Measurements from ENCODE around the gene YY1.
"Not testable (repeated sequence)": the region's sequence is repeated elsewhere in the genome, so short reads cannot be mapped to it uniquely, and the experiment has no call there.

YY1 gene

DNA sequence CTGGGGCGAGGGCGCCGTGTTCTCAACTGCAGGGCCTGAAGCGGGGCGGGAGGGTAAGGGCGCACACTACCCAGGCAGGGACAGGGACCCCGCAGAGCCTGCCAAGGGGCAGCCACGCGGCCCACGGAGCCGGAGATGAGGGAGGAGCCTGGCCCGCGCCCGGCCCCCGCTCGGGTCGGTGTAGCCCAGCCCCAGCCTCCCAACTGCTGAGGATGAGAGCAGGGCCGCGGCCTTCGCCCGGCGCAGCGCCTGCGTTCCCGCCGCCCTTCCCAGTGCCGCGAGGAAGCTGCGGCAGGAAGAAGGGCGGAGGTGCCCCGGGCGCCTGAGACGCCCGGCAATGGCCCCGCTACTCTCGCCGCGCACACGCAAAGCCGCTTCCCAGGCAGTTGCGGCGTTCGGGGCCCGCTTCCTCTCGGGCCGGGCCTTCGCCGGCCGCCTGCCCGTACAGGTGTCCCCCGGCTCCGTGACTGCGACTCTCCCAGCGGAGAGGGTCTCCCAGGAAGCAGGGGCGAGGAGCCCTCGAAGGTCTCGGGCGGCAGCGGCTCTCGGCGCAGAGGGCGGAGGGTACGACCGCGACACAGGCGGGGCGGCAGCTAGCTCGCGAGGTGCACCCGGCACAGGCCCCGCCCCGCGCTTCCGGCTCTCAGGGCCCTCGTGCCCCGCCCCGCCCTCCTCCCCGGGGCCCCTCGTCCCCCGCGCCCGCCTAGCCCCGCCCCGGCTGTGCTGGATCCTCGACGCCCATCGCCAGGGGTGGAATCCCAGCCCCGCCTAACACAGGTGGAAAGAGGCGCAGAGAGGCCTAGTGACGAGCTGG lies 24.8 kb upstream of the YY1 start:
- DNase-seq (ENCODE audit: low read depth): peak; percentile 93

DNA sequence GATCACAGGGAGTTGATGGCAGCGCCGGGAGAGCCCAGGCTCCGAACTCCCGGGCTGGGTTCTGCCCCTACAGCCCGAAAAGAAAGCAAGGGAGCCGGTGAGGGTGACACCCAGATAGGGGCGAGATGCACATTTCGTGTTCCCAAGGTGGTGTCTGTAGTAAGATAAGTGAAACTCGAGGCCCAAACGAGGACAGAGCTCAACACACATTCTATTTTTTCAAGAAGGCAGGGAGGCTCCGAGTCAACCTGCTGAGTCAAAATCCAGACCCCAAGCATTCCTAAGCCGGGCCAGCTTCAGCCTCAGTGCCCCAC lies 24.2 kb upstream of the YY1 start:
- no peak for DNase-seq (ENCODE audit: low read depth)

DNA sequence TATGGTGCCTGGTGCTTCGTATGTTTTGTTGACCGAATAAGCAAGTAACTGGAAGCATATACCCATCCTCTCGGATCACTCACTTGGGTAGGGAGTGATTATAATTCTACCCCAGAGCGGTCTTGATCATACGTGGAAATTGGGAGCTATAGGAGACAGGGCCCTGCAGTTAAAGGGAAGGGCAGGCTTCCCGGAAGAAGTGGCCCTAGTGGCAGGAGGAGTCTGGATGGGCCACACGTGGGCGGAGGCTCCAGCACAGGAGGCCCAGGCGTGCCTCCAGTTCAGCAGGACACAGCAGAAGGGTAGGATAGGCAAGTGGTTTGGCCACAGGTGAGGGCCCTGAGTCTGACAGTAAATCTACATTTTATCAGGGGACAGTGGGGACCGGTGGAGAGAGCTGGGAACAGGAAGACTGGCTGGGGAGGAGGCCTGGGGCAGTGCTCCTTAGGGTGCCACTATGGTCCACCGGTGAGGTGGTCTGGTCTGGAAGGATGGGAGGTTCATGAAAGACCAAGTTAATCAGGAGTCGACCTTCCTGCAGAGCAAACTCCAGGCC lies 23.5 kb upstream of the YY1 start:
- no peak for DNase-seq (ENCODE audit: low read depth)

DNA sequence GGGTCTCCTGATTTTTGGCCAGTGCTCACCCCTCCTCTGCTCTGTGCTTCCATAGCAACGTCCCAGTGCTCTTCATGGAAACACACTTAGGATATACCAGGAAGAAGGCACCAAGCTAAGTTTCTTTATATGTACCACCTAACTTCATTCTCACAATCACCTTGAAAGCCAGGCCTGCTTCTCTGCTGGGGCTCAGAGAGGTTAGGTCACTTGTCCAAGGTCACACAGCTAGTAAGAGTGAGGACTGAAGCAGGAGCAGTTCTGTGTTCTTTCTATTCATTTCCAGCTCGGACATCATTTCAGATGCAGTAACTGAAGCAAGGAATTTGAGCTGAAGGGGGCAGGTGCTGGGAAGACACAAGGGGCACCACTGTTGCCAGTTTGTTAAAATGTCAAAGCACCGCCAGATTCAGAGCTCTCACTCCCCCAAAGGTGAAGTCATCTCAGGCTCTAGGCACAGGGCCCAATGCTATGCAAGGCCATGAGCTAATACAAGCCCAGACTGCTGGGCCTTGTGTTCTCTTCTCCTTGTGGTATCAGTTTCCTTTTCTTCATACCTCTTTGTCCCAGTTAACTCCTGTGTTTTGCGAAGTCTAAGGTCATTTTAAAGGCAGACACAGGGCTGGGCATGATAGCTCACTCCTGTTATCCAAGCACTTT lies 19.7 kb upstream of the YY1 start:
- DNase-seq (ENCODE audit: low read depth): no peak

DNA sequence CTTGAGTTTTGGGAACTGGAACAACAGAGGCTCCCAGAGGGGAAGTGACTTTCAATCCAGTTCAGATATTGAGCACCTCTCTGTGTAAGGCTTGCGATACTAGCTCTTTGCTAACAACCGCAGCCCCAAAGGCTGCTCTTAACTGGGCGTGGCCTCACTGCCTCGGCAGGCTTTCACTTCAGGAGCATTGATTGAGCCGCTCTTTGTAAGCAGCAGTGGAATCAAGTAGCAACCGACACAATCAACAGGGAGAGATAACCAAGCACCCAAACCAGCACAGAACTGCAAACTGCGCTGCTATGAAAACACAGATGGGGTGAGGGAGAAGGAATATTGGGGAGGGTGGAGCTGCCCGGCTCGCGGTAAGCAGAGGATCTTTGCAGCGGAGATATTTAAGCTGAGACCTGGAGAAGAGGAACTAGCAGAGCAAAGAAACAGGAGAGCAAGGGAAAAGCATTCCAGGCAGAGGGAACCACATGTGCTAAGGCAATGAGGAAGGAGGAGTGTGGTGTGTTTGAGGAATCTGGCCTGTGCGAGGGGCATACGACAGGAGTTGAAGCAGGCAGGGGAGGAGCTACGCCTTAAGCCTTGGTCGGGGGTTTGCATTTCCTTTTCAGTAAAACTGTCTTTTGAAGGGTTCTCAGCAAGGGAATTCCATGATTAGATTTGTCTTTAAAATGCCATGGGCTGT lies 17.3 kb upstream of the YY1 start:
- peak; percentile 49 for DNase-seq (ENCODE audit: low read depth)

DNA sequence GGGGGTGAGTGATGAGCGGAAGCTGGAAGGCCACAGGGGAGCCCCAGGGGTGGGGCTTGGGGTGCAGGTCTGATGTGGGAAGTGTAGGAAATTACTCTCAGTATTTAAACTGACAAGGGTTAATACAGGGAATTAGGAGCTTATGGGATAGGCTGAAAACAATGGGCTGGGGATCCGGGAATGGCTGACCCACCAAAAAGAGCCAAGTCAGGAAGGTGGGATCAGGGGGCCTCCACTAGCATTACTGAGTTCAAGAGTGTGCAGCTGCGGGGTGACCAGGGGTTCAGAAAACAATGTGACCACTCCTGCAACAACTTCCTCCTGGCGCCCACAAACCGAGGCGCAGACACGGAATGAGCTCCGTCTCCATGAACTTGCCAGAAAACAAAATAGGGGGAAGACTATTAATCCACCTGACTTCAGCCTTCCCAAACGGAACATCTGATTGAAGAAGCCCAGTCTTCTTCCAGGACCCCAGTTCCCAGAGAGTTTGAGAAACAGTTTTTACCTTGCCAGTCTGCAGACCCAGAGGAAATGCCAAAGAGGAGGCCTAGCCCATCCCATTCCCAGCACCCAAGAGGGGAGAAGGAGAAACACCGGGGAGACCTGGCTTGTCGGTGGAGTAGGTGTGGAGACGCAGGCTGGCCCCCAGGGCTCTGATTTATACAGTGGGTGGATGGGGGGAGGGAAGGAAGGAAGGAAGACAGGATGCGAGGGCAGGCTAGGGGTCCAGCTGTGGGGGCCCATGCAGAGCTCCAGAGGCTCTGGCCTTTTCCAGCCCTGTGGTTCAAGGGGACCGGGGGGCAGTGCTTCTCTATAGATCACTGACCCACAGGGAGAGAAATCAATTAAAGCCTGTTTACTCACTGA lies 16.5 kb upstream of the YY1 start:
- no peak for DNase-seq (ENCODE audit: low read depth)

DNA sequence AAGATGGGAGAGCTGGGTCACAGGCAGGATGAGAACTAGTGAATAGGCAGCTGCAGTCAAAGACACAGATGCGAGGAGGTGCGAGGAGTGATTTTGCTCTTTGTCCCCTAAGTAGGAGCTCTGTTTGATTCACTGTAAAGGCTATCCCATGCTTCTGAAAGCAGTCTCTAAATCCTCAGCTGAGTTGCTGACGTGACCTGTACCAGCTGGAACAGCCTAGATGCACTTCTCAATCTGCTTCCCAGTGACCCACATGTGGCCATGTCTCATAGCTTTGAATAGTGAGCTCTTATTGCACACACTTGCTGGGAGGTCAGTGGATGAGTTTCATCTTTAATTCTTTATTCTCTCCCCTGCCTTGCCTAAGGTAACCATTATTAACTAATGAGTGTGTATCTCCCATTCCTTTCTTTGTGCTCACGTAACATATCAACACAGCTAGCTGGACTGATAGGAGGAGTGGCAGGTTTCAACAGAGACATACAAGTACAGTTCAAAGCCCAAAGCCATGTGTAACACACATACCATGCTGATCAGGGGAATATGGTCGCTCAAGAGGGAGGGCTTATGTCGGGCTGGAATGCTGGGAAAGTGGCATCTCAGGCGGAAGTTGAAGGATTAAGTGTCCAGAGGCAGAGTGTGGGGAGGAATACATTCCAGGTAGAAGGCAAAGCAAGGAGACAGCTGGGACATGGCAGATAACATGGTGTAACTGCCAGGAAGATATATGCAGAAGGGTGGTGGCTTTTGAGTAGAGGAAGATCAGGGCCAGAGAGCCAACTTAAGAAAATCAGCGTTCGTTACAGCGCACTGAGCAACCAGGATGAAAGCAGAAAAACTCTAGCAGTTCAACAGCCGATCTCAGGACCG lies 15.4 kb upstream of the YY1 start:
- DNase-seq (ENCODE audit: low read depth): no peak

DNA sequence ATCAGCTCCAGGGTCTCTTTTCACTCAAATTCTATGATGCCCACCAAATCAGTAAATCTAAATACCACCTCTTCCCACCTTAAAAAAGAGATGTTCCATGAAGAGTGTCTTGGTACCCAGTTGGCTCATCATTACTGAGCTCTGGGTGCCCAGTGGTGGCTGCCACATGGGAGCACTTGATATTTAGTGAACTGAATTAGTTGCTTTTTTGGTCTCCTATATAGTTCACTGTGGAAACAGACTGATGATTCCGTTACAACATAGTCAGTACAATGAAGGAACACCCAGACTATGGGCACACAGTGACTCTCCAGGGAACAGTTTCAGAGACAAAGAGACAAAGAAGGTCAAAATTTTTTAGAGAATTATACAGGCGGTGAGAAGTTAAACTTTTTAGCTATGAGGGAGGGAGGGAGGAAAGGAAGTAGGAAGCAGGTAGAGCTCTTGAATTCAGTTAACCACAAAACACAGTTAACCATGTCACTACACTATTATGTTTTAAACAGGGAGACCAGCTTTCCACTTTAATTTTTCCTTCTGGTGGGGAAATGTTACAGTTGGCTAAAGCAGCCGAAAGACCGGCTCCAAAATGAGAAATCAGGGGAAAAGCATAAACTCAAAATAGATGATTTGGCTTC lies 14.6 kb upstream of the YY1 start:
- DNase-seq (ENCODE audit: low read depth): no peak

DNA sequence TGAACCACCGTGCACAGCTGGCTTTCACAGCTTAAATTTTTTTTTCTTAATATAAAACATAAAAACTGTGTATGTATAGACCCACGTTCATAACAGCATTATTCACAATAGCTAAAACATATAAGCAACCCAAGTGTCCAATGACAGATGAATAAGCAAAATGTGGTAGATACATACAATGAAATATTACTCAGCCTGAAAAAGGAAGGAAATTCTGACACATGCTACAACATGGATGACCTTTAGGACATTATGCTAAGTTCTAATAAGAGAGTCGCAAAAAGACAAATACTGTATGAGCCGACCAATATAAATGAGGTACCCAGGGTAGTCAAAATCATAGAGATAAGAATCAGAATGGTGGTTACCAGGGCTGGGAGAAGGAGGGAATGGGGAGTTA lies 13.8 kb upstream of the YY1 start:
- DNase-seq (ENCODE audit: low read depth): no peak

DNA sequence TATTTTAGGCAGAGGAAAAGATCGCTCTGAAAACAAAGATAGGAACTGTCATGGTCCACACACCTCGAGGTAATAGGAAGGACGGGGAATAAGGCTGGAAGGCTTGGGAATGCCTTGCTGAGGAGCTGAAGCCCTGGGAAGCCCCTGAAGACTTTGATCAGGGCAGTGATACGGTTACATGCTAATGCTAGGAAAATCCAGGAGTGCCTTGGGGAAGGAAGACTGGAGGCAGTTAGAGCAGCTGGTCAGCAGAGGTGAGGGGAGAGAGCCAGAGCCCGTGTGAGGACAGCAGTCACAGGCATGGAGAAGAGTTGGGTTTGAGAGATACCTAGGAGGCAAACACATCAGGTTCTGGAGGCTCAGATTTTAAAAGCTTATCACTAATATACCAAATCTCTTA lies 8.6 kb upstream of the YY1 start:
- DNase-seq (ENCODE audit: low read depth): no peak

DNA sequence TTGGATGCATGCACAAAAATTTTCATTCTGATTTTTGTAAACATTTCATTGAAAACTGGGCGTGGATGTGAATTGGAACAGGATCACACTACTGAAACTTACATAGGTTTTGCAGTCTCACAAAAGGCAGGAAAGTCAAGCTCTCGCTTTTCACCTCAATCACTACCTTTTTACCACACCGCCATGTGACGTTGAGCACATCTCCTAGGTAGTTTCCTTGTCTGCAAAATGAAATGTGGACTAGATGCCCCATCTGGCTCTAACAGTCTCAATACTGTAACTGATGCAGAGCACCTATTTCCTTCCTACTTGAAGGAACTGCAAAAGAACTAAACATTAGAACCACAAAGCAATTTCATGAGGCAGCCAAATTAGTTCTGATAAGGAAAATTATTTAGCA lies 4.4 kb upstream of the YY1 start:
- no peak for DNase-seq (ENCODE audit: low read depth)

DNA sequence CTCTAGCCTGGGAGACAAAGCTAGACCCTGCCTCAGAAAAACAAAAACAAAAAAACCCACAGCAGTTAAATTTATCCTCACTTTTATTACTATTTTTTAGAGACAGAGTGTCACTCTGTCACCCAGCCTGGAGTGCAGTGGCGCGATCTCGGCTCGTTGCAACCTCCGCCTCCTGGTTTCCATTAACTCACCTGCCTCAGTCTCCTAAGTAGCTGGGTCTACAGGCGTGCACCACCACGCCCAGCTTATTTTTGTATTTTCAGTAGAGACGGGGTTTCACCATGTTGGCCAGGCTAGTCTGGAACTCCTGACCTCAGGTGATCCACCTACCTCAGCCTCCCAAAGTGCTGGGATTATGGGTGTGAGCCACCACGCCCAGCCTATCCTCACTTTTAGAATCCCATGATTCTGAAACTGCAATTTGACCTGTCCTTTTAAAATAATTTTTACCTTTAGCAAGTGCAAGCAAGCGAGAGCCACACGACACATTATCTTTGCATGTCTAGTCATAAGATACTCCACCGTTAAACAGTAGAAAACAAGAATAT lies 2.6 kb upstream of the YY1 start:
- not testable (repeated sequence) for DNase-seq (ENCODE audit: low read depth)

DNA sequence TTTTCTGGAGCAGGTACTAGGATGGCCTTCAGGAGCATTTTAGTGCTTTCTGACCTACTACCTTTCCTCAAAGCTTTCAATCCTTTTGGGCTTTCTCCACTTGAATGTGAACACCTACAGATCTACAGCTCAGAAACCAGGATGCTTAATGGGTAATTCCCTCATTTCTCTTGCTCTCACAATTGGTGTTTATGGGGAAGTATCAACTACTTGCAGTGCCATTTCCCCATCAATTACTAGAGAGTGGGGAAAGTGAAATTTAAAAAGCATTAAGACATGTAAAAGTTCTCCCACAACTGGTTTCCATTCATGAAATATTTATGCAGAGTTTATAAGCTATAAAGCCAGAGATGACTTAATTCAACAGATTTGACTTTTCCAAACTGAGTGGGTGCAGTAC lies 2.1 kb upstream of the YY1 start:
- DNase-seq (ENCODE audit: low read depth): no peak

DNA sequence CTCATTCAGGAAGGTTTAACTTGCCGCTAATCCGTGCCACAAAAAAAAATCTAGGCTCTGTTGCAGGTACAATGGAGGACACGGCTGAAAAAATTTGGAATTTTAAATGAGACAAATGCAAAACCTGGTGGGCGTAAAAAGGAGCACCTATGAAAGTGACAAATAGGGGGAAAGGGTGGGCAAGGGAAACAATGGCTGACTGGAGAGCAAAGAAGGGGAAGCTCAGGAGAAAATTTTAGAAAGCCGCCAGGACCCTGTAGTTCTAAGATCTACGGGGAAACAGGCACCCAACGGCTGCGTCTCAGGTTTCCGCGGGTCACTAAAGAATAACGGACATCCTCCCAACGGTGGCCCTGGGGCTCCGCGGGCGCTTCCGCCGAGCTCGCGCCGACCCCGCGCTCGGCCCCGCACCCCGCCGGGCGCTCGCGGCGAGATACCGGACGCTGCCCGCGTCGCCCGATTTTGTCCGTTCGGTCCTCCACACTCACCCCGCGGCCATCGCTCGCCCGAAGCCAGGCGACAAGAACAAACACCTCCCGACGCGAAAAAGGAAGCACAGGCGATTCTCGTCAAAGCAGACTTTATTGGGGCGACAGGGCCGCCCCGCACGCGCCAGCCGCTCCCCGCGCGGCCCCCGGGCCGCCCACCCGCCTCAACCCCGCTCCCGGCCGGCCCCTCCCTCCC lies 1.1 kb upstream of the YY1 start:
- peak; percentile 32 for DNase-seq (ENCODE audit: low read depth)

DNA sequence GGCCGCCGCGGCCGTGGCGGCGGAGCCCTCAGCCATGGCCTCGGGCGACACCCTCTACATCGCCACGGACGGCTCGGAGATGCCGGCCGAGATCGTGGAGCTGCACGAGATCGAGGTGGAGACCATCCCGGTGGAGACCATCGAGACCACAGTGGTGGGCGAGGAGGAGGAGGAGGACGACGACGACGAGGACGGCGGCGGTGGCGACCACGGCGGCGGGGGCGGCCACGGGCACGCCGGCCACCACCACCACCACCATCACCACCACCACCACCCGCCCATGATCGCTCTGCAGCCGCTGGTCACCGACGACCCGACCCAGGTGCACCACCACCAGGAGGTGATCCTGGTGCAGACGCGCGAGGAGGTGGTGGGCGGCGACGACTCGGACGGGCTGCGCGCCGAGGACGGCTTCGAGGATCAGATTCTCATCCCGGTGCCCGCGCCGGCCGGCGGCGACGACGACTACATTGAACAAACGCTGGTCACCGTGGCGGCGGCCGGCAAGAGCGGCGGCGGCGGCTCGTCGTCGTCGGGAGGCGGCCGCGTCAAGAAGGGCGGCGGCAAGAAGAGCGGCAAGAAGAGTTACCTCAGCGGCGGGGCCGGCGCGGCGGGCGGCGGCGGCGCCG lies 381 bp downstream of the YY1 start:
- peak; percentile 28 for DNase-seq (ENCODE audit: low read depth)

DNA sequence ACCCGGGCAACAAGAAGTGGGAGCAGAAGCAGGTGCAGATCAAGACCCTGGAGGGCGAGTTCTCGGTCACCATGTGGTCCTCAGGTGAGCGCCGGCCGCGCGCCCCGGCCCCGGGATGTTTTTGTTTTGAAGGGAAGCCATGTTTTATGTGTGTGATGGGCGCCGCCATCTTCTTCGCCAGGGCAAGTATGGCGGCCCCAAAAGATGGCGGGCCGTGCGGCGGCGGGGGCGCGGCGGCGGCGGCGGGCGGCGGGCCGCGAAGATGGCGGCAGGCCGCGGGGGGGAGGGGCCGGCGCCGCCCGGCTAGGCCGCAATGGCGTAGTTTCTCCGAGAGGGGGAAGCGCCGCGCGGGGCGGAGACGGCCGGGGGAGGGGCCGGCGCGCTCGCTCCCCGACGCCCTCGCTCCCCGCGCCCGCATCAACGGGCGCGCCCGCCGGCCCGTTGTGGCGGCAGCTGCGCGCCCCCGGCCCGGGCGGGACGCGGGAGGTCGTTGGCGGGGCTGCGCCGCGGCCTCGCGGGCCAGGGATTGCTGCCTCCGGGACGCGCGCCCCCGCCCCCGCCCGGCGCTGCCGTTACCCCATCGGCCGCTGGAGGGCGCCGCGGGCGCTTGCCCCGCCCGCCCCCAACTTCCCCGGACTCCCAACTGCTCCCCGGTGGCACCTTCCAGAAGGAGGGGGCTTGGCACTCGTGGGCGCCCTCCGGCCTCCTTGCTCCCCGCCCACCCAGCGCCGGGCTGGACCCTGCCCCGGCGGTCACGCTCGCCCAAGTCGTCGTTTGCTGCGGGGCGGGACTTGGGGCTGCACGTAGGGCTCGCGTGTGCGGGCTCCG lies 1.1 kb downstream of the YY1 start:
- DNase-seq (ENCODE audit: low read depth): peak; percentile 82

DNA sequence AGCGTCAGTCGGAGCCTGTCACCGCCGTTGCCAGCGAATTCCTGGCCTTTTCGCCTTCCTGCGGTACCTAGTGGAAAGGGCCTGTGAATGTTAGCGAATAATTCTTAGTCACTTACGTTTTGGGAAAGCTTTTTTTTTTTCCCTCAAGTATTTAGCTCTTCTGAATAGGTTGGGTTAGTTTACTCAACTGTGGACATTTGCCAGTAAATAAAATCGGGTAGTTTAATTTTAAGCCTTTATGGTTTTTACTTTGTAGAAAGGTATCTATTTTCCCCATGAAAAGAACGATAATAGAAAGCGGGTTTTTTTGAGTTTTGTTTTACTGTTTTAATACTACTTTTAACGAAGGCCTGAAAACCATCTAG lies 1.7 kb downstream of the YY1 start:
- DNase-seq (ENCODE audit: low read depth): no peak

DNA sequence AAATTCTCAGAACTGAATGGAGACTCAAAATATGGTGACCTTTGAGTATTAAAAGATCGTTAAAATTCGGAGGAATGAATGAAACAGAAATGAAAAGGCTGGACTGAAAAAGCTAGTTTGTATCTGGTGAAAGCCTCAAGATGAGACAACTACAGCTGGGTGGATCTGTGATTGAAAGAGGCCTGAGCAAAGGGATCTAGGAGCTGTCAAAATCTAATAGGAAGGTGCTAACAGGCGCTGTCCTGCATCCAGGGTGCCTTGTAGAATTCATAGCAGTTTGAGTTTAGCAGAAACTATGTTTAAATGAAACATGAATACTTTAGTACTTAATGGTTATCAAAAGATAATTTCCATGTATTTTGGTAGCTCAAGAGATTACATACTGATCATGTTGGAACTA lies 2.3 kb downstream of the YY1 start:
- no peak for DNase-seq (ENCODE audit: low read depth)
